CD4-positive, alpha-beta T cell treated with Interferon gamma for 1 hour (primary cell): ENCODE measurements around the gene KRTCAP3.

ENCODE experiments used
- DNase-seq: peaks from one replicate; pipeline ENCODE4 v3.0.0-alpha.2; 2020

KRTCAP3 gene

GRCh38 chr2:27441226-27441926 lies 805 bp upstream of the KRTCAP3 start:
- no peak for DNase-seq

DNA sequence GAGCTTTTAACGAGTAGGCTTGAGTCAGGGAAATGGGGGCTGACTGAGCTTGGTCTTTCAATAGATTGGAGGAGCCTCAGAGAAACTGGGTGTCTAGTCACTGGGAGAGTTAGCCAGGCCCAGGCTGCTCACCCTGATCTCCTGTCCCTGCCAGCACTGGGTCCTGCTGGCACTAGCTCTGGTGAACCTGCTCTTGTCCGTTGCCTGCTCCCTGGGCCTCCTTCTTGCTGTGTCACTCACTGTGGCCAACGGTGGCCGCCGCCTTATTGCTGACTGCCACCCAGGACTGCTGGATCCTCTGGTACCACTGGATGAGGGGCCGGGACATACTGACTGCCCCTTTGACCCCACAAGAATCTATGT lies 720 bp downstream of the KRTCAP3 start:
- DNase-seq, result no peak

GRCh38 chr2:27445155-27445554 lies 3.0 kb downstream of the KRTCAP3 start:
- DNase-seq, result no peak

- no peak for DNase-seq
Measured at GRCh38 chr2:27445615-27446014, 3.4 kb downstream of the KRTCAP3 start.

GRCh38 chr2:27446057-27446456 lies 3.9 kb downstream of the KRTCAP3 start:
- DNase-seq, result no peak

- no peak for DNase-seq
Measured at GRCh38 chr2:27448381-27448780, 6.2 kb downstream of the KRTCAP3 start.

DNA sequence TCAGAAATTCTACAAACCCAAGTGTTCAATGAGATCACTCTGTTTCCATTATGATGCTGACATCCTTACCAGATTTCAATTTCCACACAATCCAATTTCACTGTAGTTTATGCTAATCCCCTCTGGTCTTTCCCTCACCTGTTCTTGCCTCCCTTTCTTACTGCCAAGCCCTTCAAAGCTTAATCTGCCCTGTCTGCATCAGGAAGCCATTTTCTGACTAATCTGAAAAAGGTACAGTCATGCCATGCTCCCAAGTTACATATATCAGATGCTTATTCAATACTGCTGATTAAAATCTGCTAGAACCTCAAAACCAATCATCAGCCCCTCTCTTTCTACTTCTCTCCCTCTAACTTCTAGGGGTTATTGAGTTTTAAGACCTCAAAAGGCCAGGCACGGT lies 8.9 kb downstream of the KRTCAP3 start:
- DNase-seq, result no peak

GRCh38 chr2:27453968-27454367 lies 11.8 kb downstream of the KRTCAP3 start:
- DNase-seq, result no peak

DNA sequence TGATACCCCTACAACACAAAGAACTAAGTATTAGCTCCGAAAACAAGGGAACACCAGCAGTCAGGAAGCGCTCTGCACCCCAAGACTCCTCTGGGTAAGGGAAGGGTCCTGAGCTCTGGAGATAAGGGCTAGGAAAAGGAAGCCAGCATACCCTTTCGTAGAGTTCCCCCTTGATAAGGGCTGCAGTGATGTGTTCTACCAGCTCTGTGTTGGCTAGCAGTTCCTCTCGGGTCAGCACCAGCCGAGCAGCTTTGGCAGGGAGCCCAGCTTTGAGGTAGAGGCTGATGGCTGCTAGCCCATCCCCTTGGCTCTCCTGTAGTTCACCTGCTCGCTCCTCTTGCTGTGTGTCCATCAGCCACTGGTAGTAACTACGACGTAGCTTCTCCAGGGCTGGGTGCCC lies 18.9 kb downstream of the KRTCAP3 start:
- DNase-seq, result no peak

- no peak for DNase-seq
Measured at GRCh38 chr2:27464443-27464842, 22.3 kb downstream of the KRTCAP3 start.

GRCh38 chr2:27471961-27472360 lies 29.8 kb downstream of the KRTCAP3 start:
- no peak for DNase-seq

GRCh38 chr2:27485496-27485895 lies 43.3 kb downstream of the KRTCAP3 start:
- no peak for DNase-seq

- peak; percentile 20 for DNase-seq
Measured at GRCh38 chr2:27489118-27489497, 46.9 kb downstream of the KRTCAP3 start.

GRCh38 chr2:27489498-27490397 lies 47.6 kb downstream of the KRTCAP3 start, which contains the start of gene IFT172:
Gene IFT172 (minus strand): TSS chr2:27489743. CDS start chr2:27489653, 90 bp downstream.
- DNase-seq, result peak; percentile 100

DNA sequence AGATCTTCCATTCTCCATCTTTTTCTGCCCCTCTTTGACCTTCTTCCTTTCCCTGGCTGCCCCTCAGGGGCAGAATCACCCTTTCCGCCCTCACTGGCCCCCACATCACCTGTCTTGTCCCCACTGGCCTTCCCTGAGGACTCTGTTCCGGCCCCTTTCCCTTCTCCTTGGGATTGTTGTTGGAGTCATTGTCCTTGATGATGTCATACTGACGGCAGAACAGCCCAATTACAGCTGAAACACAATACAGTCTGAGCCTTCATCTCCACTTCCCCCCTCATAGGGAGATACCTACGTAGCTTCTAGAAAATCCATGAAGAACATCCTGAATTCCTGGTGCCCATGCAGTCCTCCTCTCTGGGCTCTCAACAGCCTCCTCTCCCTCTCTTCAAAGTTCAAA lies 50.4 kb downstream of the KRTCAP3 start:
- no peak for DNase-seq

DNA sequence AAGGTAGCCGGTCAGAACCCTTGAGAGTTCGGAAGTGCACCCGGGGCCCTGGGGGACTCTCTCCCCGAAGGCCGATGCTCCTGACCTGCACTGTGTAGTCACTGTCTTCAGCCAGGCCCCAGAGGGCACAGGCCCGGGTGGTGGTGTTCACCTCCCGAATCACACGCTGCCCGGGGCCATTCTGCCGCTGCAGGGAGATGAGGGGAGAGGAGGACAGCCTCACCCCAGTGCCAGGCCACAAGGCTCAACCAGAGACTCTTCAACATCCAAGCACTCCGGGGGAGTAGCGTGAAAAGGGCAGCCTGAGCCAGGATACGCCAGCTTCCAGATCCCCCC lies 51.7 kb downstream of the KRTCAP3 start:
- DNase-seq, result no peak
